K562 (cell line): ENCODE results near the gene AOC3.

Experiments
- CTCF ChIP-seq, 3 experiments: IDR thresholded peaks in 2 of 3; conservative IDR thresholded peaks in 1 of 3; 2 replicates each; pipeline ENCODE4 v1.5.1; 2011 to 2012; ENCODE audit warnings: low read length in 3 of 3, mild to moderate bottlenecking in 3 of 3, control low read depth in 2 of 3, improper control_type of control experiment in 1 of 3, inconsistent platforms in 1 of 3, low read depth in 1 of 3, mixed read lengths in 1 of 3, moderate library complexity in 1 of 3; ENCODE audit not compliant: insufficient read depth in 2 of 3
- SAFB2 ChIP-seq: fragments of 200-400 bp; formaldehyde crosslinking; IDR thresholded peaks from 2 replicates; pipeline ENCODE4 v1.6.1; 2018; ENCODE audit warnings: borderline replicate concordance, low read length, low read depth, moderate library complexity; ENCODE audit not compliant: severe bottlenecking
- SMARCE1 ChIP-seq: fragments of 450-650 bp; IDR thresholded peaks from 2 replicates; pipeline ENCODE4 v1.7.1; 2016; ENCODE audit warnings: mild to moderate bottlenecking

GRCh38 chr17:42886283-42887176, 35.5 kb downstream of the AOC3 start:
- TF ChIP-seq CTCF (IDR thresholded peaks at IDR 0.05 in 2 of 3, conservative IDR thresholded peaks at IDR 0.05 in 1 of 3; ENCODE audit: insufficient read depth in 2 of 3, low read depth in 1 of 3, low read length in 3 of 3) (no peak), SMARCE1 (no peak), SAFB2 (no peak)
